Hepatocyte (in vitro differentiated cells): ENCODE results near the gene ZNF581.

Experiments used
- CTCF ChIP-seq: fragments of 200-600 bp; sonication (generic); IDR thresholded peaks from 2 replicates; pipeline ENCODE4 v1.5.1; 2016; ENCODE audit warnings: antibody characterized with exemption, mild to moderate bottlenecking; ENCODE audit not compliant: poor library complexity
- EZH2 ChIP-seq: fragments of 200-600 bp; sonication (generic); IDR thresholded peaks from 2 replicates; pipeline ENCODE4 v1.6.1; 2016; ENCODE audit warnings: antibody characterized with exemption, mild to moderate bottlenecking, borderline replicate concordance
- EZH2phosphoT487 ChIP-seq: fragments of 200-600 bp; sonication (generic); IDR thresholded peaks from one replicate; pipeline ENCODE4 v1.6.1; 2018; ENCODE audit warnings: antibody characterized with exemption, mild to moderate bottlenecking, low read depth, moderate library complexity; ENCODE audit not compliant: unreplicated experiment, severe bottlenecking

GRCh38 chr19:55687281-55688201 lies 44.1 kb downstream of the ZNF581 start:
- no peak for TF ChIP-seq CTCF
- TF ChIP-seq EZH2phosphoT487, result no peak
- no peak for TF ChIP-seq EZH2
